ENCODE measurements around the gene KIF14. TPM values are rescaled to one million over a fixed set of nuclear protein-coding genes. Genes with fewer than 3 reads are reported as not detected.
A peak's percentile ranks its signal among the peaks of the same experiment; 100 is the strongest.
"Not testable (repeated sequence)": the region's sequence is repeated elsewhere in the genome, so short reads cannot be mapped to it uniquely, and the experiment has no call there.

KIF14 gene
- total RNA-seq, 1 donor from 2014 or later: 1.0 TPM

GRCh38 chr1:200526709-200527612 lies 93.6 kb downstream of the KIF14 start:
- H3K9ac ChIP-seq (ENCODE audit: low read depth in 1 of 3, low read length in 3 of 3): no peak overlapping the region
- H3K36me3 ChIP-seq (ENCODE audit: control insufficient read depth in 3 of 3, insufficient read depth in 3 of 3, low read length in 3 of 3): no peaks in the 10 kb centered on the region
- no peak overlapping the region for H3K4me3 ChIP-seq (ENCODE audit: low read length in 3 of 3)
- H3K4me1 ChIP-seq (ENCODE audit: control insufficient read depth in 3 of 3, insufficient read depth in 3 of 3, low read length in 3 of 3): peaks cover 0 to 3% (median 0%) of the 10 kb centered on the region in 3 donors
- H3K27me3 ChIP-seq (ENCODE audit: control insufficient read depth in 3 of 3, insufficient read depth in 3 of 3, low read length in 3 of 3): peaks cover 0 to under 1% (median 0%) of the 10 kb centered on the region in 3 donors
- H3K9me3 ChIP-seq (ENCODE audit: control insufficient read depth in 3 of 3, low read length in 3 of 3): no peaks in the 10 kb centered on the region
- H3K27ac ChIP-seq (ENCODE audit: low read depth, low read length): no peak overlapping the region

- Histone ChIP-seq H3K4me1 (ENCODE audit: control insufficient read depth in 3 of 3, insufficient read depth in 3 of 3, low read length in 3 of 3) (peaks cover 0 to 3% (median 0%) of the 10 kb centered on the region in 3 donors), H3K9me3 (ENCODE audit: control insufficient read depth in 3 of 3, low read length in 3 of 3) (no peaks in the 10 kb centered on the region), H3K9ac (ENCODE audit: low read depth in 1 of 3, low read length in 3 of 3) (no peak overlapping the region), H3K36me3 (ENCODE audit: control insufficient read depth in 3 of 3, insufficient read depth in 3 of 3, low read length in 3 of 3) (no peaks in the 10 kb centered on the region), H3K27ac (ENCODE audit: low read depth, low read length) (peak overlapping the region; percentile 25), H3K27me3 (ENCODE audit: control insufficient read depth in 3 of 3, insufficient read depth in 3 of 3, low read length in 3 of 3) (no peaks in the 10 kb centered on the region), H3K4me3 (ENCODE audit: low read length in 3 of 3) (no peak overlapping the region)
These were observed 95.2 kb downstream of the KIF14 start for GRCh38 chr1:200525090-200525987.

- not testable (repeated sequence) for H3K27ac ChIP-seq (ENCODE audit: low read depth, low read length); H3K4me1 ChIP-seq (ENCODE audit: control insufficient read depth in 3 of 3, insufficient read depth in 3 of 3, low read length in 3 of 3); H3K9ac ChIP-seq (ENCODE audit: low read depth in 1 of 3, low read length in 3 of 3)
These were observed 96.0 kb downstream of the KIF14 start for GRCh38 chr1:200524551-200524950.

GRCh38 chr1:200524092-200524491 lies 96.5 kb downstream of the KIF14 start:
- no peaks in the 10 kb centered on the region for H3K27me3 ChIP-seq (ENCODE audit: control insufficient read depth in 3 of 3, insufficient read depth in 3 of 3, low read length in 3 of 3)
- no peak overlapping the region for H3K4me3 ChIP-seq (ENCODE audit: low read length in 3 of 3)
- H3K36me3 ChIP-seq (ENCODE audit: control insufficient read depth in 3 of 3, insufficient read depth in 3 of 3, low read length in 3 of 3): no peaks in the 10 kb centered on the region
- peaks cover 0 to 3% (median 0%) of the 10 kb centered on the region in 3 donors for H3K4me1 ChIP-seq (ENCODE audit: control insufficient read depth in 3 of 3, insufficient read depth in 3 of 3, low read length in 3 of 3)
- no peak overlapping the region for H3K9ac ChIP-seq (ENCODE audit: low read depth in 1 of 3, low read length in 3 of 3)
- H3K27ac ChIP-seq (ENCODE audit: low read depth, low read length): no peak overlapping the region
- no peaks in the 10 kb centered on the region for H3K9me3 ChIP-seq (ENCODE audit: control insufficient read depth in 3 of 3, low read length in 3 of 3)

More at GRCh38 chr1:200524551-200524950, 96.0 kb downstream of the KIF14 start:
- not testable (repeated sequence) for H3K4me3 ChIP-seq (ENCODE audit: low read length in 3 of 3); H3K36me3 ChIP-seq (ENCODE audit: control insufficient read depth in 3 of 3, insufficient read depth in 3 of 3, low read length in 3 of 3); H3K9me3 ChIP-seq (ENCODE audit: control insufficient read depth in 3 of 3, low read length in 3 of 3); H3K27me3 ChIP-seq (ENCODE audit: control insufficient read depth in 3 of 3, insufficient read depth in 3 of 3, low read length in 3 of 3)

GRCh38 chr1:200520735-200521134 lies 99.8 kb downstream of the KIF14 start:
- Histone ChIP-seq H3K9me3 (ENCODE audit: control insufficient read depth in 3 of 3, low read length in 3 of 3) (no peaks in the 10 kb centered on the region), H3K4me1 (ENCODE audit: control insufficient read depth in 3 of 3, insufficient read depth in 3 of 3, low read length in 3 of 3) (peaks cover 0 to 3% (median 0%) of the 10 kb centered on the region in 3 donors), H3K9ac (ENCODE audit: low read depth in 1 of 3, low read length in 3 of 3) (no peak overlapping the region), H3K36me3 (ENCODE audit: control insufficient read depth in 3 of 3, insufficient read depth in 3 of 3, low read length in 3 of 3) (no peaks in the 10 kb centered on the region), H3K4me3 (ENCODE audit: low read length in 3 of 3) (no peak overlapping the region), H3K27ac (ENCODE audit: low read depth, low read length) (no peak overlapping the region), H3K27me3 (ENCODE audit: control insufficient read depth in 3 of 3, insufficient read depth in 3 of 3, low read length in 3 of 3) (peaks cover 0 to under 1% (median 0%) of the 10 kb centered on the region in 3 donors)

- no peak overlapping the region for H3K27ac ChIP-seq (ENCODE audit: low read depth, low read length)
- no peak overlapping the region for H3K4me3 ChIP-seq (ENCODE audit: low read length in 3 of 3)
- peaks cover 3 to 5% (median 4%) of the 10 kb centered on the region in 3 donors for H3K27me3 ChIP-seq (ENCODE audit: control insufficient read depth in 3 of 3, insufficient read depth in 3 of 3, low read length in 3 of 3)
- no peaks in the 10 kb centered on the region for H3K9me3 ChIP-seq (ENCODE audit: control insufficient read depth in 3 of 3, low read length in 3 of 3)
- no peaks in the 10 kb centered on the region for H3K4me1 ChIP-seq (ENCODE audit: control insufficient read depth in 3 of 3, insufficient read depth in 3 of 3, low read length in 3 of 3)
- H3K36me3 ChIP-seq (ENCODE audit: control insufficient read depth in 3 of 3, insufficient read depth in 3 of 3, low read length in 3 of 3): no peaks in the 10 kb centered on the region
- H3K9ac ChIP-seq (ENCODE audit: low read depth in 1 of 3, low read length in 3 of 3): no peak overlapping the region
These were observed 102.0 kb downstream of the KIF14 start for GRCh38 chr1:200518524-200518923.

GRCh38 chr1:200512191-200512590 lies 108.4 kb downstream of the KIF14 start:
- Histone ChIP-seq H3K36me3 (ENCODE audit: control insufficient read depth in 3 of 3, insufficient read depth in 3 of 3, low read length in 3 of 3) (no peaks in the 10 kb centered on the region), H3K9ac (ENCODE audit: low read depth in 1 of 3, low read length in 3 of 3) (no peak overlapping the region), H3K4me3 (ENCODE audit: low read length in 3 of 3) (no peak overlapping the region), H3K4me1 (ENCODE audit: control insufficient read depth in 3 of 3, insufficient read depth in 3 of 3, low read length in 3 of 3) (no peaks in the 10 kb centered on the region), H3K27me3 (ENCODE audit: control insufficient read depth in 3 of 3, insufficient read depth in 3 of 3, low read length in 3 of 3) (peaks cover 4 to 12% (median 6%) of the 10 kb centered on the region in 3 donors), H3K27ac (ENCODE audit: low read depth, low read length) (no peak overlapping the region), H3K9me3 (ENCODE audit: control insufficient read depth in 3 of 3, low read length in 3 of 3) (no peaks in the 10 kb centered on the region)

GRCh38 chr1:200510228-200510623 lies 110.3 kb downstream of the KIF14 start:
- no peak overlapping the region for H3K27ac ChIP-seq (ENCODE audit: low read depth, low read length)
- H3K9ac ChIP-seq (ENCODE audit: low read depth in 1 of 3, low read length in 3 of 3): no peak overlapping the region
- H3K27me3 ChIP-seq (ENCODE audit: control insufficient read depth in 3 of 3, insufficient read depth in 3 of 3, low read length in 3 of 3): peaks cover 2 to 10% (median 4%) of the 10 kb centered on the region in 3 donors
- H3K4me3 ChIP-seq (ENCODE audit: low read length in 3 of 3): no peak overlapping the region
- no peaks in the 10 kb centered on the region for H3K4me1 ChIP-seq (ENCODE audit: control insufficient read depth in 3 of 3, insufficient read depth in 3 of 3, low read length in 3 of 3)
- H3K36me3 ChIP-seq (ENCODE audit: control insufficient read depth in 3 of 3, insufficient read depth in 3 of 3, low read length in 3 of 3): no peaks in the 10 kb centered on the region
- no peaks in the 10 kb centered on the region for H3K9me3 ChIP-seq (ENCODE audit: control insufficient read depth in 3 of 3, low read length in 3 of 3)

- Histone ChIP-seq H3K4me3 (ENCODE audit: low read length in 3 of 3) (no peak overlapping the region), H3K4me1 (ENCODE audit: control insufficient read depth in 3 of 3, insufficient read depth in 3 of 3, low read length in 3 of 3) (no peaks in the 10 kb centered on the region), H3K27ac (ENCODE audit: low read depth, low read length) (no peak overlapping the region), H3K9me3 (ENCODE audit: control insufficient read depth in 3 of 3, low read length in 3 of 3) (no peaks in the 10 kb centered on the region), H3K9ac (ENCODE audit: low read depth in 1 of 3, low read length in 3 of 3) (no peak overlapping the region), H3K27me3 (ENCODE audit: control insufficient read depth in 3 of 3, insufficient read depth in 3 of 3, low read length in 3 of 3) (peaks cover 0 to 13% (median 2%) of the 10 kb centered on the region in 3 donors), H3K36me3 (ENCODE audit: control insufficient read depth in 3 of 3, insufficient read depth in 3 of 3, low read length in 3 of 3) (no peaks in the 10 kb centered on the region)
These were observed 114.1 kb downstream of the KIF14 start for GRCh38 chr1:200506471-200506870.

All from skeletal muscle tissue (tissue), 4 donors.